ENCODE measurements around the gene SCG5. TPM values are rescaled to one million over a fixed set of nuclear protein-coding genes. Genes with fewer than 3 reads are reported as not detected.
A peak's percentile ranks its signal among the peaks of the same experiment; 100 is the strongest.

Gene SCG5
- total RNA-seq, 4 donors from 2014 or later = 2.5 to 17.2 (median 3.2) TPM; not detected in 1

DNA sequence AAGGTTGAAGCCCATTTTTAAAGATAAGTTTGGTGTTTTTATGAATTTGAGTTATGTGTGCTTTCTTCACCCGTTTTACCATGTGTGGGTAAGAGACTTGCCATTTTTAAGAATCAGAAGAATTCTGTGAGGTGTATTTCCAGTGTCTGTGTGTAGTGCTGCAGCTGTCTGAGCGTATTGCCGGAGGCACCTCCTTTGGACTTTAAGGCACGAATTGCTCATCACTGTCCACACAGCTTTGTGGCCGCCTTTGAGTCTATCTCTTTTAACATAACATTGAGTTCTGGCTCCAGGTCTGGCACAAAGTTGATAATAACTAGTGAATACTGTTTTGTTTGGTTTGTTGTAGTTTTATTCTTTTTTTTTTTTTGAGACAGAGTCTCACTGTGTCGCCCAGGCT lies 25.8 kb downstream of the SCG5 start:
- H3K27me3 ChIP-seq = no peaks in the 10 kb centered on the region
- H3K4me3 ChIP-seq = no peak overlapping the region
- H3K36me3 ChIP-seq = no peaks in the 10 kb centered on the region
- H3K27ac ChIP-seq = no peak overlapping the region
- H3K9me3 ChIP-seq = no peaks in the 10 kb centered on the region
- no peak for TF ChIP-seq POLR2A (IDR thresholded peaks at IDR 0.05)
- TF ChIP-seq, protein P1, sequence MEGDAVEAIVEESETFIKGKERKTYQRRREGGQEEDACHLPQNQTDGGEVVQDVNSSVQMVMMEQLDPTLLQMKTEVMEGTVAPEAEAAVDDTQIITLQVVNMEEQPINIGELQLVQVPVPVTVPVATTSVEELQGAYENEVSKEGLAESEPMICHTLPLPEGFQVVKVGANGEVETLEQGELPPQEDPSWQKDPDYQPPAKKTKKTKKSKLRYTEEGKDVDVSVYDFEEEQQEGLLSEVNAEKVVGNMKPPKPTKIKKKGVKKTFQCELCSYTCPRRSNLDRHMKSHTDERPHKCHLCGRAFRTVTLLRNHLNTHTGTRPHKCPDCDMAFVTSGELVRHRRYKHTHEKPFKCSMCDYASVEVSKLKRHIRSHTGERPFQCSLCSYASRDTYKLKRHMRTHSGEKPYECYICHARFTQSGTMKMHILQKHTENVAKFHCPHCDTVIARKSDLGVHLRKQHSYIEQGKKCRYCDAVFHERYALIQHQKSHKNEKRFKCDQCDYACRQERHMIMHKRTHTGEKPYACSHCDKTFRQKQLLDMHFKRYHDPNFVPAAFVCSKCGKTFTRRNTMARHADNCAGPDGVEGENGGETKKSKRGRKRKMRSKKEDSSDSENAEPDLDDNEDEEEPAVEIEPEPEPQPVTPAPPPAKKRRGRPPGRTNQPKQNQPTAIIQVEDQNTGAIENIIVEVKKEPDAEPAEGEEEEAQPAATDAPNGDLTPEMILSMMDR (IDR thresholded peaks at IDR 0.05) = no peak
- DNase-seq = no peak
- no peaks in the 10 kb centered on the region for H3K4me1 ChIP-seq

DNA sequence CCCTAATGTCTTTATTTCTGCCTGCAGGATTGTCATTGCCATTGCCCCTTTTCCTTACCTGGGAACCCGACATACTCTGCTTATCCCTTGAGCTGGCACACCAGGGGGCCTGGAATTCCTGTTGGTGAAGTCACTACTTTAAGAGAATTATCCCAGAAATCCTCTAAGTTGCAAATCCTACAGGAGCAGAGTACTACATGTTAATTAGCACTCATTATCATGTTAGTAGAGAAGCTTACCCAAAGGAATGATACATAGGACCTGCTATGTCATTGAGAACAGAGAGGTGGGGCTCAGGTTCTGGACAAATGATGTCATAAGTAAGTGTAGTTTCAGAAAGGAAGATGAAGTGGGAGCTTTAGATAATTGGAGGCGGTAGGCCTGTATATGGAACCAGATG lies 27.4 kb downstream of the SCG5 start:
- H3K36me3 ChIP-seq = no peaks in the 10 kb centered on the region
- H3K4me3 ChIP-seq = no peak overlapping the region
- no peak for DNase-seq
- no peak for TF ChIP-seq POLR2A (IDR thresholded peaks at IDR 0.05)
- TF ChIP-seq, protein P1 (IDR thresholded peaks at IDR 0.05) = no peak
- no peaks in the 10 kb centered on the region for H3K27me3 ChIP-seq
- no peaks in the 10 kb centered on the region for H3K9me3 ChIP-seq
- no peaks in the 10 kb centered on the region for H3K4me1 ChIP-seq
- no peak overlapping the region for H3K27ac ChIP-seq

DNA sequence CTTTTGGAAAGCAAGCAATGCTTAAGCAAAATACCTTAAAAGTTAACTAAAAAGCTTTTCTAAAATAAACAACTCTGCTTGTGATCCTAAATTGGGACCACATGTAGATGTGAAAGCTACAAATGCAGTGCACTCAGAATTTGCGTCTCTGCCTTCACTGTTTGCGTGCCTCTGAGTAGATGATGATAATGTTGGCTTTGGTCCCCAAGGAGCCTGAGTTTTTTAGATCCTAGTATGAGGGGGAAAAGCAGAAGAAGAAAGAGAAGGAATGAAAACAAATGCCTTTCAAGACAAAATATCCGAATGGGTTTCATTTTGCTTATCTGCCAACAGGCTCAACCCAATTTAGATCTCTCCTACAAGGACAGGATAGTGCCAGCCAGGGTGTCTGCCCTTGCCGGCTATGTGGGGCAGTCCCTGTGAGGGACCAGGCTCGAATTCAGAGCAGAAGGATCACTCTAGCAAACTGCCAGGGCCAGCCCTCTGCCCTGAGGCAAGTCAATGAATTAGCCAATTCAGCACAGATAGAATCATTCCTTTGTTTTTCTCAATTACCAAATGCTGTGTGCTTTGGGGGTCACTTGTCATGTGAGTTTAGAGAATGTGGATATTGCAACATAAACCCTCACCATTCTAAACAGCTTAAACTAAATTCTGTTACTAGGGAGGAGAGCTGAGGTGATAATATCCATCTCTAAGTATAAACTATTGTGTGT lies 28.5 kb downstream of the SCG5 start:
- Histone ChIP-seq H3K27me3 (no peaks in the 10 kb centered on the region), H3K9me3 (no peaks in the 10 kb centered on the region), H3K4me3 (no peak overlapping the region), H3K36me3 (no peaks in the 10 kb centered on the region), H3K4me1 (no peaks in the 10 kb centered on the region), H3K27ac (peak overlapping the region in 2 of 4 donors; percentile 17 to 32)
- TF ChIP-seq, protein P1 (IDR thresholded peaks at IDR 0.05) = no peak
- TF ChIP-seq POLR2A (IDR thresholded peaks at IDR 0.05) = no peak
- DNase-seq = no peak

DNA sequence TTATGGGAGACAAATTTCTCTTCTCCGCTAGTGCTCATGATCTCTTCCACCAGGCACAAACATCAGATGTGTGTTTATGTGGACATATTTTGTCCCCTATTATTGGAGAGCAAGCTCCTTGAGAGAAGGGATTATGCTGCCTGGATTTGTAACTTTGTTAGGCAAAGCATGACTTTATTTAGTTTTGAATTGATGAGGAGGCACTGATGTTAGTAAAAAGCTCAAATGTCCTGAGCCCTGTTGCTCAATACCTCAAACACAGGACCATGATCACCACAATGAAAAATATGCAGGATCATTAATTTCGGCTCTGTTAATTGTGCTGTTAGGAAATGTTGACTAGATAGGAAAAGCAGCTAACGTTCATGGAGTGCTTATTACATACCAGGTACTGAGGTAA lies 29.1 kb downstream of the SCG5 start:
- no peak for TF ChIP-seq POLR2A (IDR thresholded peaks at IDR 0.05)
- TF ChIP-seq, protein P1 (IDR thresholded peaks at IDR 0.05) = no peak
- Histone ChIP-seq H3K4me1 (no peaks in the 10 kb centered on the region), H3K27ac (peak overlapping the region in 1 of 4 donors; percentile 32), H3K9me3 (no peaks in the 10 kb centered on the region), H3K36me3 (no peaks in the 10 kb centered on the region), H3K4me3 (no peak overlapping the region), H3K27me3 (no peaks in the 10 kb centered on the region)
- no peak for DNase-seq

DNA sequence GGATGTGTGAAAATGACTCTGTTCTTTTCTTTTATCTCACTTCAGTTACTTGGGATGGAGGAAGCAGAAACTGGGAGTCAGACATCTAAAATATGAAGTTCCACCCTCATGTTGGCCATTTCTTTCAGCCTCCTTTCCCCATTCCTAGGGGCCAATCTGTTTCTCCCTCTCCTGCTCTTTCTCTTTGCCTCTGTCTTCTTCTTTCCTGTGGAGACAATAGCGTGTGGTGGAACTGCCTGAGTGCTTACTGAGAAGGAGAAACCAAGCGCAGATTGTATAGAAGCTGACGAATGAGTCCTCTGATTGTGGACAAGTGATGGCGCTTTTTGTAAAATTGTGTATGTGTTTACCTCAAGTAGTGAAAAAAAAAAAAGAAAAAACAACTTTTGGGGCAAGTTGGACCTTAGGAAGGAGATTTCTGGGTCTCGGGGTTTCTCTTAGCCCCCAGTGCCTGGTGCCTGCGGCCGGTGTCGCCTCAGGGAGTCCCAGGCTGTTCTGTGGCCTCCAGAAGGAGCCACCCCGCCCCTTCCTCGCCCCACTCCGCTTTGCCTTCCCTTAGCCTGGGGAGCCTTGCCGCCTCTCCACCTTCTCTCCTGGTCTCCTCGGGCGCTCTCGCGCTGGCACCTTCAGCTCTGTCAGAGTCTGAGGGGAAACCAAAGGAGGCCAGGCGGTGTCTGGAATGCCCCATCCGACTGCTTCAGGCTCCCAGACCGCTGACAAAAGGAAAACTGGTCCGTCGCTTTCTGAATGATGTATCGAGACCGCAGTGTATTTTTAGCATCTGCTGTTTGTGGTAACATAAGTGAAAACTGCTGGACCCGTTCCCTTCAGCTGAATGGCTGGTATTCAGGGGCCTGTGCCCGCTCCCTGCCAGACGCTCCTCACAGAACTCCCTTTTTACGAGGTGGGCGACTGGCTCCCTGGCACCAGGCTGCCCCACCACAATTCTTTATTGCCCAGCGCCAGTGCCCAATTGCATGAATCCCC lies 30.1 kb downstream of the SCG5 start:
- TF ChIP-seq, protein P1 (IDR thresholded peaks at IDR 0.05) = no peak
- TF ChIP-seq POLR2A (IDR thresholded peaks at IDR 0.05) = no peak
- no peaks in the 10 kb centered on the region for H3K4me1 ChIP-seq
- H3K4me3 ChIP-seq = no peak overlapping the region
- DNase-seq = no peak
- H3K27me3 ChIP-seq = no peaks in the 10 kb centered on the region
- H3K9me3 ChIP-seq = no peaks in the 10 kb centered on the region
- H3K36me3 ChIP-seq = no peaks in the 10 kb centered on the region
- H3K27ac ChIP-seq = no peak overlapping the region
